ENCODE data around the gene SRSF8.

Gene SRSF8

DNA sequence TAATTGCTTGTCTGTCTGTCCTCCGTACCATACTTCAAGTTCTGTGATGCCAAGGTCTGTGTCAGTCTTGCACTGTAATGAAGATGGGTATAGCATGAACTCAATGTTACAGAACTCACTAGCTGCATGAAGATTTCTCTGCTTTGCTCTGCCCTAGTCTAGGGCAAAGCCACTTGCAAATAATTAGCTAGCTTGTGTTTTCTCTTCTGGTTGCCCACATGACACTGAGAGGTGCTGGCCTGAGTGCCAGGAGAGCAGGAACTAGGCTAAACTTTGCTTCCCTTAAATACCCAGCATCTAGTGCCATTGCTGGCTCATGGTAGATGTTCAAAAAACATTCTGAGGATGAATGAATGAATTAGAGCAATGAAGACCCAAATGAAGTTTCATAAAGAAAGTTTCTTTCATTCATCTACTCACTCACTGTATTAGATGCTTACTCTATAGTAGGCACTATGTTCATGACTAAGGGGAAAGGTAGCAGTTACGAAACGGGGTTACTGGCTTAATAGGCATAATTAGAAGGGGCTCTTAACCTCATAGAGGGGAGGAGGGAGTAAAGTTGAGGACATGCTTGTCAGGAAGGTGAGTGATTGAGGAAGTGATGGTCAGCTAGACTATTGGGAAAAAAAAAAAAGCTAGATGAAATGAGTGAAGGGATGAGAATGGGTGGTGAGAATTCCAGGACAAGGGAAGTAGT lies 18.5 kb downstream of the SRSF8 start:
- DNase-seq = no peak
- ChIA-PET CTCF (interaction anchor here (1.0 to 8.5 kb wide), 8 partner anchors 9 to 63 kb away, joined by 3 to 77 read pairs (median 4); partner anchors contain the start of gene SRSF8), POLR2A (no interaction called here)
- Histone ChIP-seq H3K36me3 (ENCODE audit: control insufficient read depth in 4 of 4, insufficient read depth in 4 of 4, low read length in 3 of 4) (no peaks in the 10 kb centered on the region), H3K9me3 (ENCODE audit: control extremely low read depth in 1 of 5, control insufficient read depth in 4 of 5, insufficient read depth in 2 of 5, low read depth in 1 of 5, low read length in 4 of 5) (no peaks in the 10 kb centered on the region), H3K4me1 (ENCODE audit: control extremely low read depth in 1 of 4, control insufficient read depth in 4 of 4, insufficient read depth in 4 of 4, low read length in 3 of 4) (peaks cover 0 to 16% (median 7%) of the 10 kb centered on the region in 4 experiments), H3K27ac (ENCODE audit: insufficient read depth in 1 of 2, low read depth in 1 of 2, low read length in 2 of 2, poor library complexity in 1 of 2, severe bottlenecking in 2 of 2) (no peak overlapping the region), H3K27me3 (replicated peaks in 2 of 5; ENCODE audit: control insufficient read depth in 4 of 5, insufficient read depth in 5 of 5, low read length in 4 of 5) (no peaks in the 10 kb centered on the region), H3K4me3 (ENCODE audit: control insufficient read depth in 1 of 7, extremely low read depth in 1 of 7, insufficient read depth in 4 of 7, low read depth in 2 of 7, low read length in 6 of 7) (no peak overlapping the region)
- 90% methylated on average over 3 of the region's 3 CpGs for WGBS (ENCODE audit: insufficient coverage)

DNA sequence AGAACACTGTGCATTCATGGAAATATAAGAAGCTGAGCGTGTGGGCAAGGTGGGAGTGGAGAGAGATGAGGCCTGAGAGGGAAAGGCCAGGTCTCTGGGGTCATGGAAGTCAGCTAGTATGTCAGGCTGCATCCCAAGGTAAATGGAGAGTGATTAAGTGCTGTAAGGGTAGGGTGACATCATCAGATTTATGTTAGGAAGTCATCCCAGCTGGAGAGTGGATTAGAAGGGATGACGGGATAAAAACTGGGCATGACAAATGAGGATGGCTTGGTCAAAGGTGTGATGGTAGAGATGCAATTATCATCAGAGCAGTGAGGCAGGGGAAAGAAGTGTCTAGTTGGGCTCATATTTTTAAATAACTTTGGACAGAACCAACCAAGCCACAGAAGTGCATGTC lies 19.4 kb downstream of the SRSF8 start:
- no peak for DNase-seq
- POLR2A ChIA-PET = no interaction called here
- Histone ChIP-seq H3K27me3 (replicated peaks in 2 of 5; ENCODE audit: control insufficient read depth in 4 of 5, insufficient read depth in 5 of 5, low read length in 4 of 5) (no peaks in the 10 kb centered on the region), H3K27ac (ENCODE audit: insufficient read depth in 1 of 2, low read depth in 1 of 2, low read length in 2 of 2, poor library complexity in 1 of 2, severe bottlenecking in 2 of 2) (no peak overlapping the region), H3K9me3 (ENCODE audit: control extremely low read depth in 1 of 5, control insufficient read depth in 4 of 5, insufficient read depth in 2 of 5, low read depth in 1 of 5, low read length in 4 of 5) (no peaks in the 10 kb centered on the region), H3K4me3 (ENCODE audit: control insufficient read depth in 1 of 7, extremely low read depth in 1 of 7, insufficient read depth in 4 of 7, low read depth in 2 of 7, low read length in 6 of 7) (no peak overlapping the region), H3K36me3 (ENCODE audit: control insufficient read depth in 4 of 4, insufficient read depth in 4 of 4, low read length in 3 of 4) (no peaks in the 10 kb centered on the region), H3K4me1 (ENCODE audit: control extremely low read depth in 1 of 4, control insufficient read depth in 4 of 4, insufficient read depth in 4 of 4, low read length in 3 of 4) (peaks cover 5 to 21% (median 16%) of the 10 kb centered on the region in 4 experiments)
- CTCF ChIA-PET = interaction anchor here (1.0 to 8.5 kb wide), 6 partner anchors 9 to 53 kb away, joined by 3 to 77 read pairs (median 4); partner anchors contain the start of gene SRSF8
- 97% methylated on average over 2 of the region's 2 CpGs for WGBS (ENCODE audit: insufficient coverage)

DNA sequence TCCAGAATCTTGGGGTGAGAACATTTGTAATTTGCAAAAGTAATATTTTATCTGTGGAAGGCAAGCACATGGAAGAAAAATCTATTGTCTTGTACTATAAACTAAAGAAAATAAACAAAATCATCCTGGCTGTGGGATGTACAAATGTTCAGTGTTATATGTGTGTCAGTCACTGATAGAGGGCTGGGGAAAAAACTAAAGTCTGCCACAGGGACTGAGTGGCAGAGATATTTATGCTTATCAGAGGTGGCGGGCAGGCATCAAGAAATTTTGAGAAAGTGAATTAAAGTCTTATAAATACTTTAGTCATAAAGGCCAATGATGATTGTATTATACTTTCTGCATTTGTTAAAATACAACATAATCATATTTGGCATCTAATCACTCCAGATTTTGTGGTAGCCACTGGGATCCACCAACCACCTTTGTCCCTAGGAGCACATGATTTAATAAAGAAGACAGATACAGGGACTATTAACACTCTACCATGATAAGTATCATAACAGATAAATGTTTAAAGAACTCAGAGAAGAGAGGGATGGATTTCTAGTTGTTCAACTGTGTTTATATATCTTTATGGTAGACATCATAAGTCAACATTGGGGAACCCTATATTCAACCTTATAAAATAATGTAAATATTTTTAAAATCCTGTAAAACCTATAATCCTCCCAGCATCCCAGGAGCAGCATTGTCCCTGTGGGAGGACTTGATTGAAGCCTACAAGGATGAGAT lies 20.3 kb downstream of the SRSF8 start:
- WGBS (ENCODE audit: insufficient coverage) = no CpG with 5 or more reads among the region's 1 CpG
- CTCF ChIA-PET = interaction anchor here (1.2 to 8.5 kb wide), 4 partner anchors 11 to 64 kb away, joined by 3 to 123 read pairs (median 43); partner anchors contain the start of gene SRSF8
- H3K27ac ChIP-seq (ENCODE audit: insufficient read depth in 1 of 2, low read depth in 1 of 2, low read length in 2 of 2, poor library complexity in 1 of 2, severe bottlenecking in 2 of 2) = no peak overlapping the region
- H3K27me3 ChIP-seq (replicated peaks in 2 of 5; ENCODE audit: control insufficient read depth in 4 of 5, insufficient read depth in 5 of 5, low read length in 4 of 5) = no peaks in the 10 kb centered on the region
- peak in 1 of 3 donors; percentile 34 for DNase-seq
- no peaks in the 10 kb centered on the region for H3K36me3 ChIP-seq (ENCODE audit: control insufficient read depth in 4 of 4, insufficient read depth in 4 of 4, low read length in 3 of 4)
- POLR2A ChIA-PET = no interaction called here
- no peak overlapping the region for H3K4me3 ChIP-seq (ENCODE audit: control insufficient read depth in 1 of 7, extremely low read depth in 1 of 7, insufficient read depth in 4 of 7, low read depth in 2 of 7, low read length in 6 of 7)
- peaks cover 5 to 21% (median 16%) of the 10 kb centered on the region in 4 experiments for H3K4me1 ChIP-seq (ENCODE audit: control extremely low read depth in 1 of 4, control insufficient read depth in 4 of 4, insufficient read depth in 4 of 4, low read length in 3 of 4)
- H3K9me3 ChIP-seq (ENCODE audit: control extremely low read depth in 1 of 5, control insufficient read depth in 4 of 5, insufficient read depth in 2 of 5, low read depth in 1 of 5, low read length in 4 of 5) = no peaks in the 10 kb centered on the region

DNA sequence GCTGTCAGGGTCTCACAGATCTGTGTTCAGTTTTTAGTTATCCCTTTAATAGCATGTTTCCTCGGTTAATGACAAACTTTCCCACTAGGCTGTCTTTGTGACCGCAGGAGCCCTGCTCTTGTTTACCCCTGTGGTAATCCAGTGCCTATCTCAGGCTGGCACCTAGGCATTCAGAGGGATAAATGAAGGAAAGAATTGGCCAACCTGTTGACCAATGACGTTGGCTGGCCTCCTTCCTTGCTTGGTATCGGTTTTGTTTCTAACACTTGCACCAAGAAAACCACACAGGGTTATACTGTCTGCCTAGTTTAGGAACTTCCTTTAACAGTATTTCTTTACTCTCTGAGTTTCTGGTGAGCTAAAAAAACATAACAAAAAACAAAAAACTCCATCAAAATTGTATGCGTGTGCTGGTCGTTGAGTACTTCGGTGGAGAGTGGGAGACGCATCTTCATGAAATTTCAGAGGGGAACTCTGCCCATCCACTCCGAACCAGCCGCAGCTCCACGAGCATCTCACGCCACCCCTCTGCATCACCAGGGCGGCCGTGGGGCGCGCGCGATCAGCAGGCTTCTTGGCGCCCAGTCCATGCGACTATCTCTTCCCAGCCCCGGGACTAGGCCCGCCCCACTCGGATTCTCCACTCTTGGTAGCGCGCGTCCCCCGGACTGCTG lies 22.4 kb downstream of the SRSF8 start:
- Histone ChIP-seq H3K9me3 (ENCODE audit: control extremely low read depth in 1 of 5, control insufficient read depth in 4 of 5, insufficient read depth in 2 of 5, low read depth in 1 of 5, low read length in 4 of 5) (no peaks in the 10 kb centered on the region), H3K27me3 (replicated peaks in 2 of 5; ENCODE audit: control insufficient read depth in 4 of 5, insufficient read depth in 5 of 5, low read length in 4 of 5) (no peaks in the 10 kb centered on the region), H3K4me1 (ENCODE audit: control extremely low read depth in 1 of 4, control insufficient read depth in 4 of 4, insufficient read depth in 4 of 4, low read length in 3 of 4) (peaks cover 5 to 21% (median 16%) of the 10 kb centered on the region in 4 experiments), H3K27ac (ENCODE audit: insufficient read depth in 1 of 2, low read depth in 1 of 2, low read length in 2 of 2, poor library complexity in 1 of 2, severe bottlenecking in 2 of 2) (peak overlapping the region; percentile 47 to 56), H3K4me3 (ENCODE audit: control insufficient read depth in 1 of 7, extremely low read depth in 1 of 7, insufficient read depth in 4 of 7, low read depth in 2 of 7, low read length in 6 of 7) (peak overlapping the region; percentile 56 to 89 (median 79)), H3K36me3 (ENCODE audit: control insufficient read depth in 4 of 4, insufficient read depth in 4 of 4, low read length in 3 of 4) (no peaks in the 10 kb centered on the region)
- CTCF ChIA-PET = interaction anchor here (0.8 to 8.1 kb wide), 8 partner anchors 9 to 673 kb away, joined by 3 to 123 read pairs (median 6); partner anchors contain the start of gene SRSF8
- WGBS (ENCODE audit: insufficient coverage) = 1% methylated on average over 19 of the region's 27 CpGs
- POLR2A ChIA-PET = interaction anchor here (0.6 to 3.8 kb wide), 4 partner anchors 21 to 141 kb away, joined by 4 to 20 read pairs (median 6); partner anchors contain the start of gene SRSF8
- DNase-seq = peak; percentile 70 to 86 (median 81)

DNA sequence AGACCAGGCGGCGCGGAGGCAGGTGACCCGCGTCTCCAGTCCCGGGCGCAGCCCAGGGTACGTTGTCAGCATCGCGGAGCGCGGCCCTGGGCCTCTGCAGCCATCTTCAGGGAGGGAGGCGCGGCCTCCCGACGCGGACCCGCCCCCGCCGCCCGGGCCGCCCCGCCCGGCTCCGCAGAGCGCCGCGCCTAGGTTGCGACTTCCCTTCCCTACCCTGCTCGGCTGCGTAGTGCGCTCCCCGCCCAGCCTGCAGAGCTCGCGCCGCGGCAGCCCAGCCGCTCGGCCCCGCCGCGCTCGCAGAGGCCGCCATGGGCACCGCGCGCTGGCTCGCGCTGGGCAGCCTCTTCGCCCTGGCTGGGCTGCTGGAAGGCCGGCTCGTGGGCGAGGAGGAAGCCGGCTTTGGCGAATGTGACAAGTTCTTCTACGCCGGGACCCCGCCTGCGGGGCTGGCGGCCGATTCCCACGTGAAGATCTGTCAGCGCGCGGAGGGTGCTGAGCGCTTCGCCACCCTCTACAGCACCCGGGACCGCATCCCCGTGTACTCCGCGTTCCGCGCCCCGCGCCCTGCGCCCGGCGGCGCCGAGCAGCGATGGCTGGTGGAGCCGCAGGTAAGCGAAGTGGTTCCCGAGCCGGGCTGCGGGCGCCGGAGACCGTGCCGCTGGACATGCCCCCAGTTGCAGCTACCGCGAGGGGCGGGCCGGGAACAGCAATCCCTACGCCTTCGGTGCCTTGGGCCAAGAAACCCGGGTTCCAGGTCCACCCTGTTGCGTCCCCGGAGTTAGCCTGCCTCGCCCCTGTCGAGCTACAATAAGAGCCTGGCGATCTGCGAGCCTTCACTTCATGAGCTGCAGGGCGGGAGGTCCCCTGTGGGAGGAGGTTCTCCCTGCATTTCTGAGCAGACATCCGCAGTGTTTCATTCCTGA lies 23.2 kb downstream of the SRSF8 start, which contains the start of gene ENDOD1:
TSS of gene ENDOD1 (plus strand) at position 227 of the 923 bp plus-strand sequence. CDS start at position 309, 82 bp downstream.
- ChIA-PET POLR2A (interaction anchor here (0.6 to 3.8 kb wide), 4 partner anchors 22 to 140 kb away, joined by 4 to 20 read pairs (median 6); partner anchors contain the start of gene SRSF8), CTCF (interaction anchor here (0.8 to 8.1 kb wide), 14 partner anchors 9 to 672 kb away, joined by 3 to 123 read pairs (median 5); partner anchors contain the start of gene SRSF8)
- peak within 1 kb of the TSS; percentile 47 to 66 for H3K27ac ChIP-seq (ENCODE audit: insufficient read depth in 1 of 2, low read depth in 1 of 2, low read length in 2 of 2, poor library complexity in 1 of 2, severe bottlenecking in 2 of 2)
- peak within 1 kb of the TSS; percentile 56 to 89 (median 79) for H3K4me3 ChIP-seq (ENCODE audit: control insufficient read depth in 1 of 7, extremely low read depth in 1 of 7, insufficient read depth in 4 of 7, low read depth in 2 of 7, low read length in 6 of 7)
- H3K27me3 ChIP-seq (replicated peaks in 2 of 5; ENCODE audit: control insufficient read depth in 4 of 5, insufficient read depth in 5 of 5, low read length in 4 of 5) = no peaks in the 10 kb centered on the region
- peaks cover 0 to 5% (median 0%) of the 10 kb centered on the region in 4 experiments for H3K36me3 ChIP-seq (ENCODE audit: control insufficient read depth in 4 of 4, insufficient read depth in 4 of 4, low read length in 3 of 4)
- peak; percentile 83 to 93 (median 90) for DNase-seq
- WGBS (ENCODE audit: insufficient coverage) = 0% methylated on average over 104 of the region's 106 CpGs
- no peaks in the 10 kb centered on the region for H3K9me3 ChIP-seq (ENCODE audit: control extremely low read depth in 1 of 5, control insufficient read depth in 4 of 5, insufficient read depth in 2 of 5, low read depth in 1 of 5, low read length in 4 of 5)
- peaks cover 5 to 21% (median 16%) of the 10 kb centered on the region in 4 experiments for H3K4me1 ChIP-seq (ENCODE audit: control extremely low read depth in 1 of 4, control insufficient read depth in 4 of 4, insufficient read depth in 4 of 4, low read length in 3 of 4)

DNA sequence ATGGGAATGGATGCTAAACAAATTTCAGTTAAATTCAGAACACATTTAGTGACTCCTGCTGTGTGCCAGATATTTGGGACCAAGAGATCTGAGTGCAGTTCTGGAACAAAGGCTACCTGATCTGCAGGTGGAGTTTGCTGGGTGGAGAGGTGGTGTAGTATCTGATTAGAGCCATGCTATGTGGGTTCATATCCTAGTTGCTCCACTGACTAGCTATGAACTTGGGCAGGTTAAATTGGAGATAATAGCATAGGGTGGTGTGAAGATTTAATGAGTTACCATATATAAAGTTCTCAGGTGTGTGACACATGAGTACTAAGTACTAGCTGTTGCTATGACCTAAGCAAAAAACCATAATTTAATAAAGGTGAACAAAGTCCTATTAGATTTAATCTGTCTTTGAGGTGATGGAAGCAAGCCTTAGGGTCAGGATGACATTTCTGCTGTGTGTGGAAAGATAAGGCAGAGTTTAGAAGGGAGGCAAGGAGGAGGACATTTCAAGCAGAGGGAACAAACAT lies 25.0 kb downstream of the SRSF8 start:
- H3K36me3 ChIP-seq (ENCODE audit: control insufficient read depth in 4 of 4, insufficient read depth in 4 of 4, low read length in 3 of 4) = peaks cover 0 to 5% (median 0%) of the 10 kb centered on the region in 4 experiments
- H3K4me1 ChIP-seq (ENCODE audit: control extremely low read depth in 1 of 4, control insufficient read depth in 4 of 4, insufficient read depth in 4 of 4, low read length in 3 of 4) = peaks cover 5 to 21% (median 16%) of the 10 kb centered on the region in 4 experiments
- no peak overlapping the region for H3K4me3 ChIP-seq (ENCODE audit: control insufficient read depth in 1 of 7, extremely low read depth in 1 of 7, insufficient read depth in 4 of 7, low read depth in 2 of 7, low read length in 6 of 7)
- ChIA-PET CTCF (interaction anchor here (1.4 to 8.1 kb wide), 4 partner anchors 8 to 26 kb away, joined by 3 to 123 read pairs (median 35); partner anchors contain the start of gene SRSF8), POLR2A (interaction anchor here (3.8 kb wide), 1 partner anchor 24 kb away, joined by 20 read pairs; the partner anchor contains the start of gene SRSF8)
- no peaks in the 10 kb centered on the region for H3K9me3 ChIP-seq (ENCODE audit: control extremely low read depth in 1 of 5, control insufficient read depth in 4 of 5, insufficient read depth in 2 of 5, low read depth in 1 of 5, low read length in 4 of 5)
- no peak for DNase-seq
- no peaks in the 10 kb centered on the region for H3K27me3 ChIP-seq (replicated peaks in 2 of 5; ENCODE audit: control insufficient read depth in 4 of 5, insufficient read depth in 5 of 5, low read length in 4 of 5)
- no peak overlapping the region for H3K27ac ChIP-seq (ENCODE audit: insufficient read depth in 1 of 2, low read depth in 1 of 2, low read length in 2 of 2, poor library complexity in 1 of 2, severe bottlenecking in 2 of 2)
